ENCODE data around the gene ARPC2.

GRCh38 chr2:218235017-218235416 is 18.0 kb downstream of the ARPC2 start:
- no peak for TF ChIP-seq CEBPB (IDR thresholded peaks at IDR 0.05; ENCODE audit: borderline replicate concordance, low read depth, low read length)
- TF ChIP-seq ZNF326 (CRISPR knock-in tag; IDR thresholded peaks at IDR 0.05; ENCODE audit: borderline replicate concordance) = no peak
- no peak for TF ChIP-seq TAF1 (CRISPR knock-in tag; IDR thresholded peaks at IDR 0.05)
